ENCODE results near the gene NACAD. TPM values are rescaled to one million over a fixed set of nuclear protein-coding genes. Genes with fewer than 3 reads are reported as not detected.

NACAD gene
- total RNA-seq, 1 experiment from 2014 or later, result 5.5 TPM

GRCh38 chr7:45072131-45073030 is 16.4 kb downstream of the NACAD start:
- H3K4me3 Mint-ChIP-seq, result no peak overlapping the region
- DNase-seq (ENCODE audit: low spot score), result no peak
- H3K27me3 Mint-ChIP-seq (ENCODE audit: low read depth), result no peaks in the 10 kb centered on the region
- H3K27ac Mint-ChIP-seq, result peak overlapping the region; percentile 74; the same call in 1 of the 2 replicates
- peaks cover 12% of the 10 kb centered on the region for H3K36me3 Mint-ChIP-seq
- no peaks in the 10 kb centered on the region for H3K9me3 Mint-ChIP-seq
- CTCF ChIA-PET, result interaction anchor here (0.6 to 5.1 kb wide), 5 partner anchors 64 to 191 kb away, joined by 4 to 35 read pairs (median 4); no protein-coding TSS in a partner anchor
- H3K4me1 Mint-ChIP-seq, result no peaks in the 10 kb centered on the region
- TF ChIP-seq TP53 (CRISPR knock-in tag; IDR thresholded peaks at IDR 0.05) (no peak), TEAD1 (CRISPR knock-in tag; IDR thresholded peaks at IDR 0.05) (no peak), CREB1 (CRISPR knock-in tag; IDR thresholded peaks at IDR 0.05) (no peak), SMAD4 (CRISPR knock-in tag; IDR thresholded peaks at IDR 0.05) (no peak), ZNF263 (CRISPR knock-in tag; IDR thresholded peaks at IDR 0.05; ENCODE audit: low read depth) (no peak), PRRX2 (CRISPR knock-in tag; IDR thresholded peaks at IDR 0.05) (no peak), SP1 (CRISPR knock-in tag; conservative IDR thresholded peaks at IDR 0.05) (no peak), CBFB (CRISPR knock-in tag; IDR thresholded peaks at IDR 0.05; ENCODE audit: low read depth) (no peak), NR2C2 (CRISPR knock-in tag; IDR thresholded peaks at IDR 0.05) (no peak), MLX (CRISPR knock-in tag; IDR thresholded peaks at IDR 0.05) (no peak), IRF2 (CRISPR knock-in tag; IDR thresholded peaks at IDR 0.05; ENCODE audit: borderline replicate concordance, low read depth) (no peak)
- TF ChIP-seq, protein P1, sequence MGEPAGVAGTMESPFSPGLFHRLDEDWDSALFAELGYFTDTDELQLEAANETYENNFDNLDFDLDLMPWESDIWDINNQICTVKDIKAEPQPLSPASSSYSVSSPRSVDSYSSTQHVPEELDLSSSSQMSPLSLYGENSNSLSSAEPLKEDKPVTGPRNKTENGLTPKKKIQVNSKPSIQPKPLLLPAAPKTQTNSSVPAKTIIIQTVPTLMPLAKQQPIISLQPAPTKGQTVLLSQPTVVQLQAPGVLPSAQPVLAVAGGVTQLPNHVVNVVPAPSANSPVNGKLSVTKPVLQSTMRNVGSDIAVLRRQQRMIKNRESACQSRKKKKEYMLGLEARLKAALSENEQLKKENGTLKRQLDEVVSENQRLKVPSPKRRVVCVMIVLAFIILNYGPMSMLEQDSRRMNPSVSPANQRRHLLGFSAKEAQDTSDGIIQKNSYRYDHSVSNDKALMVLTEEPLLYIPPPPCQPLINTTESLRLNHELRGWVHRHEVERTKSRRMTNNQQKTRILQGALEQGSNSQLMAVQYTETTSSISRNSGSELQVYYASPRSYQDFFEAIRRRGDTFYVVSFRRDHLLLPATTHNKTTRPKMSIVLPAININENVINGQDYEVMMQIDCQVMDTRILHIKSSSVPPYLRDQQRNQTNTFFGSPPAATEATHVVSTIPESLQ (CRISPR knock-in tag; IDR thresholded peaks at IDR 0.05), result no peak
- TF ChIP-seq, protein P2, sequence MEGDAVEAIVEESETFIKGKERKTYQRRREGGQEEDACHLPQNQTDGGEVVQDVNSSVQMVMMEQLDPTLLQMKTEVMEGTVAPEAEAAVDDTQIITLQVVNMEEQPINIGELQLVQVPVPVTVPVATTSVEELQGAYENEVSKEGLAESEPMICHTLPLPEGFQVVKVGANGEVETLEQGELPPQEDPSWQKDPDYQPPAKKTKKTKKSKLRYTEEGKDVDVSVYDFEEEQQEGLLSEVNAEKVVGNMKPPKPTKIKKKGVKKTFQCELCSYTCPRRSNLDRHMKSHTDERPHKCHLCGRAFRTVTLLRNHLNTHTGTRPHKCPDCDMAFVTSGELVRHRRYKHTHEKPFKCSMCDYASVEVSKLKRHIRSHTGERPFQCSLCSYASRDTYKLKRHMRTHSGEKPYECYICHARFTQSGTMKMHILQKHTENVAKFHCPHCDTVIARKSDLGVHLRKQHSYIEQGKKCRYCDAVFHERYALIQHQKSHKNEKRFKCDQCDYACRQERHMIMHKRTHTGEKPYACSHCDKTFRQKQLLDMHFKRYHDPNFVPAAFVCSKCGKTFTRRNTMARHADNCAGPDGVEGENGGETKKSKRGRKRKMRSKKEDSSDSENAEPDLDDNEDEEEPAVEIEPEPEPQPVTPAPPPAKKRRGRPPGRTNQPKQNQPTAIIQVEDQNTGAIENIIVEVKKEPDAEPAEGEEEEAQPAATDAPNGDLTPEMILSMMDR (IDR thresholded peaks at IDR 0.05), result no peak
- POLR2A ChIA-PET, result no interaction called here
- ATAC-seq, result no peak

GRCh38 chr7:45071528-45071927 is 17.2 kb downstream of the NACAD start:
- no peaks in the 10 kb centered on the region for H3K4me1 Mint-ChIP-seq
- H3K27ac Mint-ChIP-seq, result no peak overlapping the region
- POLR2A ChIA-PET, result no interaction called here
- CTCF ChIA-PET, result interaction anchor here (0.5 to 5.1 kb wide), 3 partner anchors 72 to 255 kb away, joined by 3 to 35 read pairs (median 4); no protein-coding TSS in a partner anchor
- H3K4me3 Mint-ChIP-seq, result no peak overlapping the region
- H3K9me3 Mint-ChIP-seq, result no peaks in the 10 kb centered on the region
- TF ChIP-seq TEAD4 (CRISPR knock-in tag; IDR thresholded peaks at IDR 0.05), result no peak
- TF ChIP-seq, protein P3, sequence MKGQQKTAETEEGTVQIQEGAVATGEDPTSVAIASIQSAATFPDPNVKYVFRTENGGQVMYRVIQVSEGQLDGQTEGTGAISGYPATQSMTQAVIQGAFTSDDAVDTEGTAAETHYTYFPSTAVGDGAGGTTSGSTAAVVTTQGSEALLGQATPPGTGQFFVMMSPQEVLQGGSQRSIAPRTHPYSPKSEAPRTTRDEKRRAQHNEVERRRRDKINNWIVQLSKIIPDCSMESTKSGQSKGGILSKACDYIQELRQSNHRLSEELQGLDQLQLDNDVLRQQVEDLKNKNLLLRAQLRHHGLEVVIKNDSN (CRISPR knock-in tag; IDR thresholded peaks at IDR 0.05), result no peak
- no peak for TF ChIP-seq USF2 (CRISPR knock-in tag; IDR thresholded peaks at IDR 0.05)
- TF ChIP-seq, protein P4, sequence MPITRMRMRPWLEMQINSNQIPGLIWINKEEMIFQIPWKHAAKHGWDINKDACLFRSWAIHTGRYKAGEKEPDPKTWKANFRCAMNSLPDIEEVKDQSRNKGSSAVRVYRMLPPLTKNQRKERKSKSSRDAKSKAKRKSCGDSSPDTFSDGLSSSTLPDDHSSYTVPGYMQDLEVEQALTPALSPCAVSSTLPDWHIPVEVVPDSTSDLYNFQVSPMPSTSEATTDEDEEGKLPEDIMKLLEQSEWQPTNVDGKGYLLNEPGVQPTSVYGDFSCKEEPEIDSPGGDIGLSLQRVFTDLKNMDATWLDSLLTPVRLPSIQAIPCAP (CRISPR knock-in tag; IDR thresholded peaks at IDR 0.05), result no peak
- TF ChIP-seq SP1 (CRISPR knock-in tag; conservative IDR thresholded peaks at IDR 0.05), result no peak
- no peak for TF ChIP-seq TEAD1 (CRISPR knock-in tag; IDR thresholded peaks at IDR 0.05)
- no peak for TF ChIP-seq TCF7 (CRISPR knock-in tag; IDR thresholded peaks at IDR 0.05; ENCODE audit: low read depth)
- TF ChIP-seq ZNF138 (CRISPR knock-in tag; conservative IDR thresholded peaks at IDR 0.05), result no peak
- TF ChIP-seq AFF4 (CRISPR knock-in tag; IDR thresholded peaks at IDR 0.05; ENCODE audit: borderline replicate concordance), result no peak
- TF ChIP-seq CBFB (CRISPR knock-in tag; IDR thresholded peaks at IDR 0.05; ENCODE audit: low read depth), result no peak
- peaks cover 12% of the 10 kb centered on the region for H3K36me3 Mint-ChIP-seq
- ATAC-seq (no peak), DNase-seq (ENCODE audit: low spot score) (no peak)
- H3K27me3 Mint-ChIP-seq (ENCODE audit: low read depth), result no peaks in the 10 kb centered on the region
